Measurements from ENCODE around the gene CCDC187.

Gene CCDC187

GRCh38 chr9:136251264-136252115 lies 52.4 kb downstream of the CCDC187 start:
- DNase-seq, result no peak

DNA sequence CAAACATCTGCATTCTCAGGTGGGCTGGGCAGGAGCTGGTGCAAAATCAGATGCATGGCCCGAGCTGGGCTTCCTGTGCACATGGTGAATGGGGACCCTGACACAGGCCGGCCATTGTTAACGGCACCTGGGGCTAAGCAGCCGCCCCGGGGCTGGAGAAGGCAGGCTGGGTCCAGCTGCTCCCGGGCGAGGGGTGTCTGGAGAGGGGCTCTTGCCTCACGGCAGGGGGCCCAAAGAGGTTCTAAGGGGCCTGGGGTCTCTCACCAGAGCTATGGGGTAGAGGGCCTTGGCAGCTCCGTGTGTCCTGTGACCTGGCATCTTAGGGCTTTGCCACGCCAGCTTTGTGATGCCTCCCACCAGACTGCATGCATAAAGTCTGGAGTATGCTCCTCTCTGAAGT lies 53.2 kb downstream of the CCDC187 start:
- DNase-seq, result no peak

DNA sequence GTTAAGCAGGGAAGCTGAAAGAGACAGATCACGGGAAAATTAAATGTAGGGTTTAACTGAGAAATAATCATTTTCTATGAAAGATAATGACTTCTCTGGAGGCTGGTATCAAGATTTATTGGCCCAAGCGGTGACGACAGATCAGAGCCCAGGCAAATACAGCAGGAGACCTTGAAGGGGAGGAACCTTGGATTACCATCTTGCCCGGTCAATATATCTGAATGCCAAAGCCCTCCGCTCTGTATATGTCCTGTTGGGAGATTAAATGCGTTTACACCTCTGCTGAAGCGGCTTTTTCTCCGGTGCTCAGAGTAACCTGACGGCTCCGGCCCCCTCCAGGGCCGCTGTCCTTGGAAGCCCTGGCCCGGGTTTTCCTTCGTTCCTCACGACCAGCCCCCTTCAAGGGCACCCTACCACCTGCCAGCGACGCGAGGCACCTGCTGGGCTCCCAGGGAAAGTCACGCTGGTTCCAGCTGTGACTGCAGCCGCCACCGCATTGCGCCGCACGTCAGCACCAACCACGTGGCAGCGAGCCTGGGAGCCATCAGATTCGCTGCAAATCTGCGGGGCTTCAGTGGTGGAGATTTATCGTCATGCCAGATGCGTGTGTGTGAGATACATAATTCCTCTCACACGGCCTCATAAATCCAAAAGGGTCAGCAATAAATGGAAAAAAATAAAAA lies 53.9 kb downstream of the CCDC187 start:
- DNase-seq, result no peak

- no peak for DNase-seq
Measured at GRCh38 chr9:136248951-136249876, 54.7 kb downstream of the CCDC187 start.

DNA sequence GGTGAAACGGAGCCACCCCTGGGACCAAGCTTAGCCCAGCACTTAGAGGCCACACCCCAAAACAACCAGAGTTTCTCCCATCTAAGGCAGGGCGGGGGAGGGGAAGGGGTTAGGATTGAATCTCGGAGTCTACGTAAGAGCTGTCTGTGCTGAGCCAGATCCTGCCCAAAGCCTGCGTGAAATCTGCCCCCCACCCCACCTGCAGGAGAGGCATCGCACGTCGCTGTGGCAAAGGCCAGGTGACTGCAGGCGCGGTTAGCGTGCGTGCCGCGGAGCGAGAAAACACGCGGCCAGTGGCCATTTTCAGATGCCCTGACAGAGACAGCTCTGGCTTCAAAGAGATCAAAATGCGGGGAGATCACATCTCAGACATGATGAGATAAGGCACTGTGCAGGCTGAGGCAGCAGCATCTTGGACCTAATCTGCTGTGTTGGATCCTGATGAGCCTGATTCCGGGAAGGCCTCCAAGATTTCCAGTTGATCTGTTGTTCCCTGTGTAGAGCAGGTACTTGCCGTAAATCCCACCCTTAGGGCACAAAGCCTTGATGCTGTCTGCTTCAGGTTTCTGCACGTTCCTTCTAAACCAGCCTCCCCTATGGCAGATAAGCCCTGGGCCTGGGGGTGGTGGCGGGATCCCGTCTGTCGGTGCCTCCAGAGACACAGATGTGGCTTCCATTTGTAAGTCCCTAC lies 55.8 kb downstream of the CCDC187 start:
- no peak for DNase-seq

DNA sequence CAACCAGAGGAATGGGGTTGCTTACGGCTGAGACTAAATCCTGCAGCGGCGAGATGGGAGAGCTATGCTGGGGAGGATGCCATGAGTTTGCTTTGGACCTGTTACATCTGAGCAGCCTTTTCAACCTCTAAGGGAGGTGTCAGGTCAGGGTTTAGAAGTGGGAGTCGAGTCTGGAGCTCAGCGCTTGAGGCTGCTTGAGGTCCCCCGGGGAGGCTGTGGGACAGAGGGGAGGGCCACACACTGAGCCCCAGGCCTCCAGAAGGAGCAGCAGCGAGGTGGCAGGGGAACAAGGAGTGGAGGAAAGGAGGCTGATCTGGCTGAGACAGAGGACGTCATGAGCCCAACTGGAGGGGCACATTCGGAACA lies 56.4 kb downstream of the CCDC187 start:
- DNase-seq, result no peak

DNA sequence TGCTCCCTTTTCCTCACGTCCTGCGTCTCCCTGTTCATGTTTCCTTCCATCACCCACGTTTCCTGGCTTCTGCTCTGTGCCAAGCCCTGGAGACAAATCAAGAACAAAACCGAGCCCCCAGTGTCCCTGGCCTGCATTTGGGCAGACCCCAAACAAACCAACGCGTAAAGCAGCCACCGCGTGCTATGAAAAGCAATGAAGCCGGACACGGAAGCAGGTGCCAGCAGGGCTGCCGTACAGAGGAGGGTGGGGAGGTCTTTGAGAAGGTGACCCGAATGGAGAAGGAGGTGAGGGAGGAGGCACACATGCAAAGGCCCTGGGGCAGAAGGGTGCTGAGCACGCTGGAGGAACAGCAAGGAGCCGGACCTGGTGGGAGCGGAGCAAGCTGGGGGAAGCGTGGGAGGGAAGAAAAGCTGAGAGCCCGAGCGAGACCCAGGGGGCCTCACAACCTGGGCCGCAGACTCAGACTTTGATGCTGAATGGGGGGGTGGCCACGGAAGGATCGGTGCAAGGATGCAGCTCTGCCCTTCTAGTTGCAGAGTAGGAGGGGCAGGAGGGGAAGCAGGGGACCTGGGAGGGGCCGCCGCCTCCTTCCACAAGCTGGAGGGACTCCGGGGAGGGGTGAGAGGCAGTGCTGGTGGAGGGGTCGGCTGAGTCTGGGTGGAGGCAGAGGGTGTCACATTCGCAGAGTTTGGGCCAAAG lies 56.9 kb downstream of the CCDC187 start:
- no peak for DNase-seq

GRCh38 chr9:136245219-136246150 lies 58.4 kb downstream of the CCDC187 start, which contains the start of gene QSOX2:
TSS of gene QSOX2 (minus strand) at chr9:136245812. CDS start at chr9:136245803, 9 bp downstream.
- DNase-seq, result no peak

- no peak for DNase-seq
Measured at GRCh38 chr9:136244969-136245218, 59.0 kb downstream of the CCDC187 start.

- DNase-seq, result no peak
Measured at GRCh38 chr9:136244122-136244968, 59.5 kb downstream of the CCDC187 start.

GRCh38 chr9:136243631-136244030 lies 60.3 kb downstream of the CCDC187 start:
- DNase-seq, result no peak

- DNase-seq, result no peak
Measured at GRCh38 chr9:136242918-136243525, 60.9 kb downstream of the CCDC187 start.

- DNase-seq, result no peak
Measured at GRCh38 chr9:136242248-136242647, 61.6 kb downstream of the CCDC187 start.

GRCh38 chr9:136241542-136241941 lies 62.4 kb downstream of the CCDC187 start:
- no peak for DNase-seq

- no peak for DNase-seq
Measured at GRCh38 chr9:136240941-136241340, 63.0 kb downstream of the CCDC187 start.

GRCh38 chr9:136239983-136240330 lies 63.9 kb downstream of the CCDC187 start:
- DNase-seq, result no peak

DNA sequence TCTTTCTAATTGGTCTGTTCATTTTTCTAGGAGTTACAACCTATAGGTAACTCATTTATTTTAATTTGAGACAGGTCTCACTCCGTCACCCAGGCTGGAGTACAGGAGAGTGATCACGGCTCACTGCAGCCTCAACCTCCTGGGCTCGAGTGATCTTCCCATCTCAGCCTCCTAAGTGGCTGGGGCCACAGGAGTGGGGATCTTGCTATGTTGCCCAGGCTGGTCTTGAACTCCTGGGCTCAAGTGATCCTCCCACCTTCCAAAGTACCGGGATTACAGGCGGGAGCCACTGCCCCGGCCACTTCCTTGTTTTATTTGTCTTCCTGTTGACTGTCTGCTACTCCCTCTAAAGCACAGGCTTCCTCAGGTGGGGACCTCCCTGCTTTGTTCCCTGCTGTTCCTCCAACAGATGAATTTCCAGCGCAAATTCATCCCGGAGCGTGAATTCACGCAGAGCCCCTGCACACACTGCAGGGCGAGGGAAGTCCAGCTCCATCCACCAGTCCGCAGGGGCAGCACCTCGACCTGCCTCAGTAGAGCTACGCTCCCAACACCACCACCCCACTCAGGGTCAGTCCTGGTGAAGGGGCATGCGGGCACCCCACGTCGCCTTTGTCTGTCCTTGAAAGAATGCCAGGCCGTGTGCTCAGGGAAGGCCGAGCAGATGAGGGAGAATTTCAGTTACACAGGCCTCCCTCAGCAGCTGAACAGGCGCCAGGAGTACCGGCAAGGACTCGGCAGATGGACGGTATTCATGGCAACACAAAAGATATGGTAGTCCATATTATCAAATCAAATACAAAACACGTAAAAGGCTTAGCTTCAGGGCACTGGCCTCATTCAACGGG lies 64.5 kb downstream of the CCDC187 start:
- no peak for DNase-seq

- DNase-seq, result no peak
Measured at GRCh38 chr9:136238342-136238732, 65.6 kb downstream of the CCDC187 start.

All from cortex of kidney (tissue), 1 donor.